Measurements from ENCODE around the gene CD82.
A peak's percentile ranks its signal among the peaks of the same experiment; 100 is the strongest.

CD82 gene

DNA sequence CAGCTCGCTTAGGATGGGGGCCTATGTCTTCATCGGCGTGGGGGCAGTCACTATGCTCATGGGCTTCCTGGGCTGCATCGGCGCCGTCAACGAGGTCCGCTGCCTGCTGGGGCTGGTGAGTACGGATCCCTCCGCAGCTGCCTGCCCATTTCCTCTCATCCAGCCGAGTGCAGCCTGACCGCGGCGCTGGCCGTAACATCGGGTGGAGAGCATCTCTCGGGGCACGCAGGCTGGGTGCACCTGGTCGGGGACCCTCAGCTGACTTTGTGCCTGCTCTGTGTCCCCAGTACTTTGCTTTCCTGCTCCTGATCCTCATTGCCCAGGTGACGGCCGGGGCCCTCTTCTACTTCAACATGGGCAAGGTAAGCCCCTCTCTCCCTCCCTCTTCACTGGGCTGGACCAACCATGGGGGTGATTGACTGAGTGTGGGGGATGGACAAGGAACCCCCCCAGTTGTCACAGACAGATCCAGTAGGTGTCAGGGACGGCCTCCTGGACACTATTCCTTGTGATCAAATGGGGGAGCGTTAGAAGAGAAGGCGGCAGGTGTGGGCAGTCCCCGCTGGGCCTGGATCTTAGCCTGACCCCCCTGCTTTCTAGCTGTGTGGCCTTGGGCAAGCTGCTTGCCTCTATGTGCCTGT lies 39.7 kb downstream of the CD82 start:
- DNase-seq, result no peak

DNA sequence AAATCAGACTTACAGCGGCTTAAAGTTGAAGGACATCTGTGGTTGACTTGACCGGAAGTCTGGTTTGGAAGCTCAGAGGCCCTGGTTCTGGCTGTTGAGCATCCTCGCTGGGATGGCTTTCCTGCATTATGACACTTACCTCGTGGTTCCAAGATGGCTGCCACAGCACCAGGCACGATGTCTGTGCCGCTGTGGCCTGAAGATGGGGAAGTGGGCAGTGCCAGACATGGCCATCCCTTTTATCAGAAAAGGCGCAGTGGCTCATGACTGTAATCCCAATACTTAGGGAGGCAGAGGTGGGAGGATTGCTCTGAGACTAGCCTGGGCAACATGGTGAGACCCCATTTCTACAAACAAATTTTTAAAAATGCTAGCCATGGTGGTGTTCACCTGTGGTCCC lies 40.5 kb downstream of the CD82 start:
- no peak for DNase-seq

DNA sequence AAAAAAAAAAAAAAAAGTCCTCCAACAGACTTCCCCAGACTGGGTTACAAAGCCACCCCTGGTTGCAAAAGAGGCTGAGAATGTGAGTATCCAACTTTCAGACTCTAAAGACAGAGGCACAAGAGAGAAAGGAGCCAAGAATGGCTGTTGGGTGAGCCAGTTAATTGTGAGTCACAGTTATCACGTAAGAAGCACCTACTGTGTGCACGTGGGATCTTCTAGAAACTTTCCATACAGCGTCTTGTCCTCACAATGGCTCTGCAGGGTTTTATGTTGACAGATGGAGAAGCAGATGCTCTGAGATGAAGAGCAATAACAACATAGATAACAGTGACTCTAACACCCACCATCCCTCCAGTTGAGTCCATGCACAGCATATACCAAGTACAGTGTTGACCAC lies 41.0 kb downstream of the CD82 start:
- DNase-seq, result no peak

DNA sequence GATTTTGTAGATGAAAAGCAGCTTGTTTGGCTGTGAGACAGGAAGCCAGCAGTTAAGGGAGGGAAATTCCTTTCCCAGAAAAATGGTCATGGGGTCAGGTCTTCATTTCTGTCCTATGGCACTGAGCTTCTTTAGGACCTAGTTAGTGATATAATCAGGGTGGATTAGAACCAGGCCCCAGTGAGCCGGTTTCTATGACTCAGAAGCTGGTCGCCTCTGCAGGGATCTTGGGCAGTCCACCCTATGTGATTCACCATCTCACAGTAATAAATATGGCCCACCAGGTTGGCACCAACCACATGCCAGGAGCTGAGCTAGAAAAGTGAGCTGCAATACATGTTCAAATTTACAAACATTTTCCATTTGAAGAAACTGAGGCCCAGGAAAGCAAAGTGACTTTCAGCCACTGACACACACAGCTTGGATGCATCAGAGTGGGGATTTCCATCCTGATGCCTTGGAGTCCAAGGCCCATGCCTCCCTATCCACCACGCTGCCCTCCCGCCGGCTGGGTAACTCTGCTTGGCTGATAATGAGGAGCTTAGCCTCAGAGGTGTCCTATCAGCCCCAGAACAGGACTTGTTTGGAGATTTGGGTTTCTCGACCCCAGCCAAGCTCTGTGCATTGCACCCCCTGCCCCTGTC lies 42.0 kb downstream of the CD82 start:
- no peak for DNase-seq

- DNase-seq, result no peak
These were observed 42.5 kb downstream of the CD82 start for GRCh38 chr11:44607987-44608386.

DNA sequence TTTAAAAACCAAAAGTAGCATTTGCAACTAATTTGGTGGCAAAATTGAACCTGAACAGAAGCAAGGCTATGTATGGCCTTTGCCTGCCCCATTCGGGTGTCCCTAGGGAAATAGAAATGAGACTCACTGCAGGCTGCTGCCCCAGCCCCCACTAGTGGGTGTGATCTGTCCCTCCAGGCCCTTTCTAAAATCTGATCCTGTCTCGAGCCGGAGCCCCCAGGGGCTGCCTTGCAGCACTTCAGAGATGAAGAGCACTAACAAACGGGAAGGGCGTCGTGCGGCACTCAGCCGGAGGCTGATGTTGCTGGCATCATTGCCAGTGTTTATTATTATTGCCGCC lies 43.2 kb downstream of the CD82 start:
- DNase-seq, result no peak

DNA sequence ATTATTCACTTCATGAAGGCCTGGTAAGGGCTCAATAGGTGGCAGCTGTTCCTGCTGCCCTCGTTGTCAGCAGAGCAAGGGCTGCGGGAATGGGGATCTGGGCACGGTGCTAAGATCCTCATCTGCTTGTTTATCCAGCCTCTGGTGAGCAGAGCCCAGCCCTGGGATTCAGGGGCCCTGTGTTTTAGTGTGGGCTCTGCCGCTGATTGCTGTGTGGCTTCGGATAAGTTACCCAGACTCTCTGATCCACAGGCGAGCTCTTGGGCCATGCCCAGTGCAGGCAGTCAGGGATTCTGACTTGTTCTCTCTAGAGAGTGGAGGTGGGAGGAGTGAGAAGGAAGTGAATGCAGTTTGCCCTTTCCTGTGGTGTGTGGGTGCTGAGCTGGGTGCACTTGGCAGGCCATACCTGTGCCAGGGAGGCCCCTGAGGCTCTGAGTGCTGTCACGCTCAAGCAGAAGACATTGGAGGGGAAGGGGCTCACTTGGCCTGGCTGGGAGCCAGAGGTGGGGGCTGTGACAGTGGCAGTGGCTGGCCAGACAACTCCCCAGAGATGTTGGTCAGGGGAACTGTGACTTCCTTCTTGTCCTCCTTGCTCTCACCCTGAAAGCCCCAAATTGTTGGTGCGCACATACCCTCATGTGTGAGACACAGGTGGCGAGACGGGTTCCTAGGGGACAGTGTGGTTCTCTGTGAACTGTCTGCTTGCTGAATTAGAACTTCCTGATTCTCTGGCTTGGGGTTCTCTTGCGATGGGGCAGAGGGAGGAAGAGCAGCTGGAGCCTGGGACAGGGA lies 43.7 kb downstream of the CD82 start:
- DNase-seq, result no peak

DNA sequence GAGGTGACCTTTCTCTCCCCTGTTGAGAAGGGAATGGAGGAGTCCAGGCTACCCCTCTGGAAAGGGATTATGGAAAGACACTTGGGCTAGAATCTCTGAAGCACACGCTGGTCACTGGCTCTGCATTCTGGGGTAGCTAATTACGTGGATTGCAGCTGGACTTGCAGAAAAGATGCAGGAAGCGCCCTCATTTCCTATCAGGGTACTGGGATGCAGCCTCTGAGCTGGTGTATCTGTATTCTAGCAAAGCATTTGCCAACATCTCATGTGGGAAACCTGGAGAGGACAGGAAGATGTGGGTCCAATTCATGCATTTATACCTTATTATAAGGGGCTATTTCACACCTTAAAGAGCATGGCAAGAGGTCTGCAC lies 44.3 kb downstream of the CD82 start:
- no peak for DNase-seq

DNA sequence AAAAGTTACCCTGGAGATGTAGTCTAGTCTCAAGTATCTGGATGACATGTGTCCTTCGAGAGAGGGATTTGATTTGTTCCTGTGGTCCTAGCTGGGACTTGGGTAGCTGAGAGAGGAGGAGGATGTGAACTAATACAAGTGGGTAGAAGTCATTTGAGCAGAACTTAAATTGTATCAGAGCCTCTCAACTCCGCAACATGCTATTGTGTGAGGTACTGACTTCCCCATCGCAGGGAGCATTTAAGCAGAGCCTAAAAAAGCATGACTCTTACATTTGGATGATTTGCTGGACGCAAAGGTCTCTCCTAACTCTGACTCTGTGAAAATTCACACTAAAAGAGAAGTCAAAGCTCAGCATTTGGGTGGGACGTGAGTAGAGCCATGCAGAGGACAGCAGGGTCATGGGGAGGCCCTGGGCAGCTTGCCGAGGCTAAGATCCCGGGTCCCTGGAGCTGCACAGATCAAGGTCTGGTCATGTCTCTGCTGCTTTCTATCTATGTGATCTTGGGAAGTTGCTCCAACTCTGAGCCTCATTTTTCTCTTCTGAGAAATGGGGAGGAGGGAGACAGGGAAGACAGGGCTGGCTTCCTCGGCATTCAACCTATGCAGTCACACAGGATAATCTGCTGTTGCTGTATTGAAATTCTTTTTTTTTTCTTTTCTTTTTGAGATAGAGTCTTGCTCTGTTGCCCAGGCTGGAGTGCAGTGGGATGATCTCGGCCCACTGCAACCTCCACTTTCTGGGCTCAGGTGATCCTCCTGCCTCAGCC lies 44.9 kb downstream of the CD82 start:
- DNase-seq, result no peak

DNA sequence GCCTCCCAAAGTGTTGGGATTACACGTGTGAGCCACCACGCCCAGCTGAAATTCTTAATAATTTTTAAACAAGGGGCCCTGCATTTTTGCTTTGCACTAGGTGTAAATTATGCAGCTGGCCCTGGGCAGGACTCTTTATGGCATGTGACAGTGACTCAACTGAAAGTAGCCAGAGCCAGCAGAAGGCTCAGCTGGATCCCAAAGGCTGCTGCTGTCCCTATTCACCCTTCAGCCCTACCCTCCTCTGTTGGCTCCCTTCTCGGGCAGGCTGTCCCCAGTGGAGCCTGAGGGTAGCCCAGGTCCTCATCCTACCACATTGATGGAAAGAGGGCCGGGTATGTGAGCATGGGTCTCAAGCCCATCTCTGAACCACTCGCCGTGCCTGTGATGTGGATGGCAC lies 45.6 kb downstream of the CD82 start:
- DNase-seq, result no peak

DNA sequence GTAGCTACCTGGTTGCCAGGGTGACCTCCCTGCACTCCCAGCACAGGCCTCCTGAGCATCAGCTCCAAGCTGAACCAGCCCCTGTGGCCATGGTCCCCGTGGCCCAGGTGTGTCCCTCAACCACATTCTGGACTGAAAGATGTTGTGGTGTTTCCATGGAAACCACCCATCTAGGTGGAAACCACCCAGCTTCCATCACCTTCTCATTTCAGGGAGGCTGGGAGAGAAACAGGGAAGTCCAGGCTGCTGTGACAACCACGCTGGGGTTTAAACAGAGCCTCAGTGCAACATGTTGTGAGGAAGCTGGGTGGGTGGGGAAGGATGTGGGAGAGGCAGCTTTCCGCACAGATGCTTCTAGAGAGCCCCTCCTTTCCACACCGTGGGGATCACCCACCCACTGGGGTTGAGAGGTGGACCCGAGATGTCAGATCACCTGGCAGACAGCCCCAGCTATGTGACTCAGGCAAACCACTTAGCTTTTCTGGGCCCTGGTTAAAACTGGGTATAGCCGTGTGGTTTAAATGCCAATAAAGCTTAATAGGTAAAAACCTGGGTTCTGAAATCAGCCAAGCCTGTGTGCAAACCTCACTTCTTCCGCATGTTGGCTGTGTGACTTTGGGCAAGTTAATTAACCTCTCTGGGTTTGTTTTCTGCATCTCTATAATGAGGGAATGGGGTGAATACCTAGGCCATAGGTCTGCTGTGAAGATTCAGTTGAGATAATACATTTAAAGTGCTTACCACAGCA lies 46.4 kb downstream of the CD82 start:
- peak; percentile 39 for DNase-seq

DNA sequence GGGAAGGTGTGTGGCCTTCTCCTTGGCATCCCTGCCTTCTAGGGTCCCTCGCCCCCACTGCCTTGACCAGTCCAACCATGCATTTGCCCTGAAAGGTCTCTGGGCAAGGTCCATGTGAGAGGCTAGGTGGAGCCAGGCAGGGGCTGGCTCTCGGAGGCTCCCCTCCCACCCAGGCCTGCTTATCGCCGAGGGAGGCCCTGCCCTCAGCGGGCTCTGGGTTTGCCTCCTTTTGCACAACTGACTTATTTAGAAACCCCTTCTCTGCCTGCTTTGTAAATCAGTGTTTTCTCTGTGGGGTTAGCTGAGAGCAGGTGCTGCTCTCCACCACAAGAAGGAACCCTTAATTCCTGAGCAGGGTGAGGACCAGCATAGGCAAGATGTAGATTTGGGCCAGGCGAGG lies 47.7 kb downstream of the CD82 start:
- peak; percentile 62 for DNase-seq

- peak; percentile 87 for DNase-seq
These were observed 48.9 kb downstream of the CD82 start for GRCh38 chr11:44614281-44614775.

- DNase-seq, result peak; percentile 60
These were observed 49.7 kb downstream of the CD82 start for GRCh38 chr11:44615041-44615755.

- no peak for DNase-seq
These were observed 50.7 kb downstream of the CD82 start for GRCh38 chr11:44615913-44616791.

DNA sequence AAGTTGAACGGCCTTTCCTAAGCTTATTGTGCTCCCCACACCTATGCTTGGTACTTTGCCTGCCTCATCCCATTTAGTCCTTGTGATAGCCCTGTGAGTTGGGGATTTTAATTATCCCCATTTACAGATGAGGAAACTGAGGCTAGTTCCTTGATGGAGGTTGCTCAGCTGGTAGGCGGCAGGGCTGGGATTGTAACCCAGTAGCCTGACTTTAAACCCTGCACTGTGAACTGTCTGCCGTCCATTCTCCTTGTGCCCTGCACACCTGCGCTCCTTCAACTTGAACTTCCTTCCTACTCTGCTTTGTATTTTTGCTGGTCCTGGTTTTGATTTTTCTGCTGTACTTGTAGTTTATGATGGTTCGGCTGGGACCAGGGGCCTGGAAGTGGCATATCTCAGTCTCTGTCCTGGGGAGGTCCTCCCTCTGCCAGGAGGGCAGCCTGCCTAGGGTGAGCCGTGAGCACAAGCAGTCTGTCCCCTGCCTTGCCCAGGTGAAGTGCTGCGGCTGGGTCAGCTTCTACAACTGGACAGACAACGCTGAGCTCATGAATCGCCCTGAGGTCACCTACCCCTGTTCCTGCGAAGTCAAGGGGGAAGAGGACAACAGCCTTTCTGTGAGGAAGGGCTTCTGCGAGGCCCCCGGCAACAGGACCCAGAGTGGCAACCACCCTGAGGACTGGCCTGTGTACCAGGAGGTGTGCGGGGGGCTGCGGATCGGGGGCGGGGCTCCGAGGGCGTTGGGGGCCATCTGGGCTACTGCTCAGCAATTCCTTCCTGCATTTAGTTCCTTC lies 52.4 kb downstream of the CD82 start:
- DNase-seq, result no peak

DNA sequence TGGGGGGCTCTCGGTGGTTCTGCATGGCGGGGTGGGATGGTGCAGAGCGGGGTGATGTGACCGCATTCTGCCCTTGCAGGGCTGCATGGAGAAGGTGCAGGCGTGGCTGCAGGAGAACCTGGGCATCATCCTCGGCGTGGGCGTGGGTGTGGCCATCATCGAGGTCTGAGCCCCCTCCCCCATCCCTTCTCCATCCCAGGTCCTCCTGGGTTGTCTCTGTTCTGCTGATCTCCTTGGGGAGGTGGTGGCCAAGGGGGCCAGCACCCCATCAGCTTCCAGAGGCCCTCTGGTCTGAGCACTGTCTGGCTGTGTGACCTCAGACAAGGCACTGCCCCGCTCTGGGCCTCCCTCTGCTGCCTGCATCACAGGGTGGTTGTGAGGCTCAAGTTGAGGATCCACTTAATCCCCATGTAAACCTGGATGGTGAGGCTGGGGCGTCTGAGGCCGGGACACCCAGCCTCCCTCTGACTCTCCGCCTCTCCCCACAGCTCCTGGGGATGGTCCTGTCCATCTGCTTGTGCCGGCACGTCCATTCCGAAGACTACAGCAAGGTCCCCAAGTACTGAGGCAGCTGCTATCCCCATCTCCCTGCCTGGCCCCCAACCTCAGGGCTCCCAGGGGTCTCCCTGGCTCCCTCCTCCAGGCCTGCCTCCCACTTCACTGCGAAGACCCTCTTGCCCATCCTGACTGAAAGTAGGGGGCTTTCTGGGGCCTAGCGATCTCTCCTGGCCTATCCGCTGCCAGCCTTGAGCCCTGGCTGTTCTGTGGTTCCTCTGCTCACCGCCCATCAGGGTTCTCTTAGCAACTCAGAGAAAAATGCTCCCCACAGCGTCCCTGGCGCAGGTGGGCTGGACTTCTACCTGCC lies 53.3 kb downstream of the CD82 start:
- no peak for DNase-seq

DNA sequence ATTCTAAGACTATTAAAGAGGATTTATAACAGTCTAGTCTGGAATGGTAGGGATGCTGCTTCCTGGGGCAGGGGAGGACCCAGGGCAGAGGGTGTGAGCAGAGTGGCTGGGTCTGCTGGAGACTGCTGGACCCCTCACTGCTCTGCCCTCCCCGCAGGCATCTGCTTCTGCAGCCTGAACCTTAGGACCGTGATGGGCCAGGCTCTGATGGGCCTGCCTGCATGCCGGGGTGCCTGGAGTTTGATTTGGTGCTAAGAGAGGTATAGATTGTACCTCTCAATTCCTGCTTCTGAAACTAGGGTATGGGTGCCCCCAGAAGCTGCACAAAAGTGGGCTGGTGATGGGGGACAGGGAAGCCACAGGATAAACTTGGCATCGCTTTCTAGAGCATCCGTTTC lies 54.9 kb downstream of the CD82 start:
- no peak for DNase-seq

DNA sequence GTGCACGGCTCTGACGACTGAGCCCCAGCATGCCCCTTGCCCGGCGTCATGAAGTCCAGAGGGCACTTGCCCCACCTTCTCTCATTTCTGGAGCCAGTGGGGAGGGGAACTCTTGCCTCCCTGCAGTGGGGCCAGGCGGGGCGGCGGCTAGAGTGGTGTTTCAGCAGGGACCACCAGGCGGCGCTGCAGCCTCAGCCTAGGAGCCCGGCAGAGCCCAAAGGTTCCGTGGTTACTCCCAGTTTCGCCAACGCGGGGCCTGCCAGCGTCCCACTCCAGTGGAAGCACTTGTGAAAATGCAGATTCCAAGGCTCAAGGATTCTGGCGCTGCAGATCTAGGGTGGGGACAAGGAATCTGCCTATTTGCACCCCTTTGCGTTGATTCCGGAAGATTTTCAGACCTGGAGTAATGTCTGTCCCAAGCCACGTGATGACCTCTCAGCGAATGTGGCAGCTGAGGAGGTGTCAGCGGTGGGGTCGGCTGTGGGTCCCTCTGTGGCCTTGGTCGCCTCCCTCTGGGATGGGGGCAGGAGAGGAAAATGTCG lies 55.7 kb downstream of the CD82 start:
- peak; percentile 80 for DNase-seq
